ENCODE measurements around the gene KCNA1. TPM values are rescaled to one million over a fixed set of nuclear protein-coding genes. Genes with fewer than 3 reads are reported as not detected.

The KCNA1 gene
- total RNA-seq, 1 donor from 2014 or later, result 0.62 TPM

GRCh38 chr12:4961311-4961710, 51.6 kb downstream of the KCNA1 start:
- Mint-ChIP-seq H3K9me3 (ENCODE audit: unreplicated experiment) (no peaks in the 10 kb centered on the region), H3K27me3 (ENCODE audit: unreplicated experiment) (peaks cover 4% of the 10 kb centered on the region), H3K36me3 (ENCODE audit: low read depth, unreplicated experiment) (no peaks in the 10 kb centered on the region), H3K4me3 (ENCODE audit: unreplicated experiment) (no peak overlapping the region), H3K4me1 (ENCODE audit: unreplicated experiment) (no peaks in the 10 kb centered on the region), H3K27ac (ENCODE audit: unreplicated experiment) (no peak overlapping the region)
- TF ChIP-seq CTCF (IDR thresholded peaks at IDR 0.05; ENCODE audit: unreplicated experiment), result no peak
- DNase-seq (ENCODE audit: low spot score), result no peak

- Mint-ChIP-seq H3K4me3 (ENCODE audit: unreplicated experiment) (no peak overlapping the region), H3K27me3 (ENCODE audit: unreplicated experiment) (peaks cover 1% of the 10 kb centered on the region), H3K36me3 (ENCODE audit: low read depth, unreplicated experiment) (no peaks in the 10 kb centered on the region), H3K4me1 (ENCODE audit: unreplicated experiment) (no peaks in the 10 kb centered on the region), H3K9me3 (ENCODE audit: unreplicated experiment) (no peaks in the 10 kb centered on the region), H3K27ac (ENCODE audit: unreplicated experiment) (no peak overlapping the region)
- no peak for DNase-seq (ENCODE audit: low spot score)
- no peak for TF ChIP-seq CTCF (IDR thresholded peaks at IDR 0.05; ENCODE audit: unreplicated experiment)
Measured at GRCh38 chr12:4962539-4963486, 53.1 kb downstream of the KCNA1 start.

Other genes starting within 250 kb of the KCNA1 start
- 31.6 TPM for gene GALNT8, start 189.5 kb upstream of the KCNA1 start, total RNA-seq (ENCODE audit: unreplicated experiment)
- 1.2 TPM for gene KCNA5, start 134.0 kb downstream of the KCNA1 start, total RNA-seq (ENCODE audit: unreplicated experiment)